Right forelimb (tissue), 1 donor: ENCODE data around the gene NUDT17.
"Not testable (repeated sequence)": the region's sequence is repeated elsewhere in the genome, so short reads cannot be mapped to it uniquely, and the experiment has no call there.

ENCODE experiments used
- DNase-seq: peaks from one replicate; pipeline ENCODE4 v3.0.0-alpha.2; 2018

The NUDT17 gene

GRCh38 chr1:145845514-145846161 lies at the start of gene NUDT17:
Gene NUDT17, plus strand, starts transcription at chr1:145845630. Its CDS starts 11 bp downstream, at chr1:145845641.
- peak; percentile 86 for DNase-seq

GRCh38 chr1:145796753-145797152 lies 48.7 kb upstream of the NUDT17 start:
- DNase-seq = no peak

GRCh38 chr1:145799806-145800205 lies 45.6 kb upstream of the NUDT17 start:
- no peak for DNase-seq

- DNase-seq = no peak
Measured at GRCh38 chr1:145804235-145805045, 41.0 kb upstream of the NUDT17 start.

- DNase-seq = no peak
Measured at GRCh38 chr1:145805057-145805456, 40.4 kb upstream of the NUDT17 start.

GRCh38 chr1:145806408-145806807 lies 39.0 kb upstream of the NUDT17 start:
- no peak for DNase-seq

GRCh38 chr1:145806844-145807243 lies 38.6 kb upstream of the NUDT17 start:
- DNase-seq = no peak

GRCh38 chr1:145812977-145813810 lies 32.2 kb upstream of the NUDT17 start:
- DNase-seq = not testable (repeated sequence)

GRCh38 chr1:145818095-145818494 lies 27.3 kb upstream of the NUDT17 start:
- DNase-seq = not testable (repeated sequence)

GRCh38 chr1:145822779-145823331 lies 22.6 kb upstream of the NUDT17 start:
- not testable (repeated sequence) for DNase-seq

- DNase-seq = peak; percentile 93
Measured at GRCh38 chr1:145823565-145824498, 21.6 kb upstream of the NUDT17 start, which contains the start of the genes POLR3C and RNF115. Gene POLR3C, plus strand, starts transcription at chr1:145824200. Its CDS starts 1,577 bp downstream, at chr1:145825777. Gene RNF115, minus strand, starts transcription at chr1:145824095. Its CDS starts 222 bp downstream, at chr1:145823873.

- DNase-seq = no peak
Measured at GRCh38 chr1:145824499-145824842, 21.0 kb upstream of the NUDT17 start.

- DNase-seq = no peak
Measured at GRCh38 chr1:145826030-145826429, 19.4 kb upstream of the NUDT17 start.

GRCh38 chr1:145827966-145828365 lies 17.5 kb upstream of the NUDT17 start:
- no peak for DNase-seq

- DNase-seq = no peak
Measured at GRCh38 chr1:145828367-145829026, 16.9 kb upstream of the NUDT17 start.

GRCh38 chr1:145830810-145831209 lies 14.6 kb upstream of the NUDT17 start:
- DNase-seq = not testable (repeated sequence)

- DNase-seq = no peak
Measured at GRCh38 chr1:145837656-145838055, 7.8 kb upstream of the NUDT17 start.

- no peak for DNase-seq
Measured at GRCh38 chr1:145843031-145843430, 2.4 kb upstream of the NUDT17 start.

- DNase-seq = no peak
Measured at GRCh38 chr1:145845144-145845513, 301 bp upstream of the NUDT17 start.

- DNase-seq = peak; percentile 70
Measured at GRCh38 chr1:145846201-145846612, 777 bp downstream of the NUDT17 start.

- DNase-seq = no peak
Measured at GRCh38 chr1:145847827-145848226, 2.4 kb downstream of the NUDT17 start.
